Prostate gland (tissue), 2 donors: Measurements from ENCODE around the gene ZNF185. TPM values are rescaled to one million over a fixed set of nuclear protein-coding genes. Genes with fewer than 3 reads are reported as not detected.

Experiments used
- DNase-seq: peaks from one replicate; pipeline ENCODE4 v3.0.0-alpha.2; 2019; ENCODE audit warnings: low spot score
- H3K27ac ChIP-seq, 2 donors: fragments of 200-600 bp; sonication (generic); 2 replicates each; pipeline ENCODE4 v1.5.1; 2017 to 2019
- H3K27me3 ChIP-seq: fragments of 200-600 bp; sonication (generic); replicated peaks from 2 replicates; pipeline ENCODE4 v1.5.1; 2019; ENCODE audit not compliant: insufficient read depth
- H3K36me3 ChIP-seq, 2 donors: fragments of 200-600 bp; sonication (generic); 1 replicate in 1 of 2; 2 replicates in 1 of 2; pipeline versions ENCODE4 v1.5.1 to v1.8.1; 2017 to 2019
- H3K4me1 ChIP-seq: fragments of 200-600 bp; sonication (generic); replicated peaks from 2 replicates; pipeline ENCODE4 v1.5.1; 2019
- H3K4me3 ChIP-seq, 2 donors: fragments of 200-600 bp; sonication (generic); 2 replicates each; pipeline ENCODE4 v1.5.1; 2017 to 2019
- H3K9me3 ChIP-seq: fragments of 200-600 bp; sonication (generic); 2 replicates; pipeline ENCODE4 v1.5.1; 2017
- POLR2A ChIP-seq: fragments of 450-650 bp; IDR thresholded peaks from one replicate; pipeline ENCODE4 v1.6.1; 2016; ENCODE audit warnings: antibody characterized with exemption, mild to moderate bottlenecking
- POLR2AphosphoS5 ChIP-seq: sonication (generic); formaldehyde crosslinking; IDR thresholded peaks from one replicate; pipeline ENCODE4 v1.6.1; 2017; ENCODE audit warnings: antibody characterized with exemption
- WGBS: methylation state at CpG from one replicate; pipeline ENCODE4 v1.1.5; 2018; 5-methylcytosine and 5-hydroxymethylcytosine counted together
- intact Hi-C: fragments of 100-400 bp; cut with DNase I; formaldehyde crosslinking; loops from one replicate; pipeline ENCODE4 v1.14.2; 2022
- total RNA-seq, 2 donors: library from RNA; depleted of rRNA; stranded (reverse); fragments of >200 nt; gene quantifications; one replicate each; pipeline ENCODE4 v1.1.0, GENCODE V29; 2016
- TF ChIP-seq, protein P1 (sequence below), 4 experiments: fragments of 200-600 bp in 2 of 4; fragments of 450-650 bp in 2 of 4; sonication (generic) in 2 of 4; IDR thresholded peaks; 1 replicate in 3 of 4; 2 replicates in 1 of 4; pipeline ENCODE4 v1.5.1; 2016 to 2019; ENCODE audit warnings: antibody characterized with exemption in 4 of 4, mild to moderate bottlenecking in 2 of 4, moderate library complexity in 2 of 4

Gene ZNF185
- total RNA-seq, 2 donors from 2014 or later = 20.3 to 27.1 TPM

- no peak for TF ChIP-seq POLR2A
- no peak for TF ChIP-seq POLR2AphosphoS5
- TF ChIP-seq, protein P1, sequence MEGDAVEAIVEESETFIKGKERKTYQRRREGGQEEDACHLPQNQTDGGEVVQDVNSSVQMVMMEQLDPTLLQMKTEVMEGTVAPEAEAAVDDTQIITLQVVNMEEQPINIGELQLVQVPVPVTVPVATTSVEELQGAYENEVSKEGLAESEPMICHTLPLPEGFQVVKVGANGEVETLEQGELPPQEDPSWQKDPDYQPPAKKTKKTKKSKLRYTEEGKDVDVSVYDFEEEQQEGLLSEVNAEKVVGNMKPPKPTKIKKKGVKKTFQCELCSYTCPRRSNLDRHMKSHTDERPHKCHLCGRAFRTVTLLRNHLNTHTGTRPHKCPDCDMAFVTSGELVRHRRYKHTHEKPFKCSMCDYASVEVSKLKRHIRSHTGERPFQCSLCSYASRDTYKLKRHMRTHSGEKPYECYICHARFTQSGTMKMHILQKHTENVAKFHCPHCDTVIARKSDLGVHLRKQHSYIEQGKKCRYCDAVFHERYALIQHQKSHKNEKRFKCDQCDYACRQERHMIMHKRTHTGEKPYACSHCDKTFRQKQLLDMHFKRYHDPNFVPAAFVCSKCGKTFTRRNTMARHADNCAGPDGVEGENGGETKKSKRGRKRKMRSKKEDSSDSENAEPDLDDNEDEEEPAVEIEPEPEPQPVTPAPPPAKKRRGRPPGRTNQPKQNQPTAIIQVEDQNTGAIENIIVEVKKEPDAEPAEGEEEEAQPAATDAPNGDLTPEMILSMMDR (IDR thresholded peaks at IDR 0.05) = no peak
- 100% methylated on average over 1 of the region's 2 CpGs for WGBS
- Histone ChIP-seq H3K27me3 (no peaks in the 10 kb centered on the region), H3K27ac (no peak overlapping the region), H3K9me3 (no peaks in the 10 kb centered on the region), H3K36me3 (no peaks in the 10 kb centered on the region), H3K4me3 (no peak overlapping the region), H3K4me1 (no peaks in the 10 kb centered on the region)
- intact Hi-C loops = no loop called here
- no peak for DNase-seq
Measured at GRCh38 chrX:152936306-152936705, 38.4 kb downstream of the ZNF185 start.

DNA sequence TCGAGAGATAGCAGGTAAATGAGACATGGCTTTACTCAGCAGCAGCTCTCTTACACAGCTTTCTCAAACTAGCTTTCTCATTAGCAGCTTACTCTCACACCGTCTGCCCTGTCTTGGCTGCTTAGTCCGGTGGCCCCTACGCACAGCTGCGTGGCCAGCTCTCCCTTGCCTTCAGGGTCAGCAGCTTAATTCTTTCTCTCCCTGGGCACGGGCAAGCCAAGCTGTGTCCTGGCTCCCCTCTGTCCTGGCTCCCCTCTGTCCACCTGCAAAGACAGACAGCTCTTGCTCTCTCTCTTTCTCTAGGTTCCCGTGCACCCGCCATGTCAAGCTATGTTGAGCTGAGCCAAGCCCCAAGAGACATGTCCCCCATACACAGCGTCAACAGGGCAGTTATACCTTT, 39.4 kb downstream of the ZNF185 start:
- H3K36me3 ChIP-seq = no peaks in the 10 kb centered on the region
- TF ChIP-seq POLR2A (no peak), POLR2AphosphoS5 (no peak)
- TF ChIP-seq, protein P1 (IDR thresholded peaks at IDR 0.05) = no peak
- no peaks in the 10 kb centered on the region for H3K4me1 ChIP-seq
- no peak overlapping the region for H3K27ac ChIP-seq
- intact Hi-C loops = no loop called here
- no peak for DNase-seq
- WGBS = 91% methylated on average over 7 of the region's 9 CpGs
- no peak overlapping the region for H3K4me3 ChIP-seq
- no peaks in the 10 kb centered on the region for H3K9me3 ChIP-seq
- H3K27me3 ChIP-seq = no peaks in the 10 kb centered on the region

GRCh38 chrX:152941328-152942076, 43.6 kb downstream of the ZNF185 start:
- under 1% methylated on average over 54 of the region's 70 CpGs for WGBS
- intact Hi-C loops = no loop called here
- TF ChIP-seq, protein P1 (IDR thresholded peaks at IDR 0.05) = peak; percentile 39 to 96 (median 89)
- TF ChIP-seq POLR2AphosphoS5 = peak; percentile 92
- peak; percentile 37 for TF ChIP-seq POLR2A

GRCh38 chrX:152942077-152942442, 44.2 kb downstream of the ZNF185 start:
- no peaks in the 10 kb centered on the region for H3K36me3 ChIP-seq
- no peaks in the 10 kb centered on the region for H3K27me3 ChIP-seq
- peak overlapping the region; percentile 40 to 44 for H3K4me3 ChIP-seq
- TF ChIP-seq POLR2AphosphoS5 = no peak
- TF ChIP-seq, protein P1 (IDR thresholded peaks at IDR 0.05) = no peak
- no peak for TF ChIP-seq POLR2A
- intact Hi-C loops = no loop called here
- no peaks in the 10 kb centered on the region for H3K4me1 ChIP-seq
- H3K27ac ChIP-seq = peak overlapping the region; percentile 71 to 76
- DNase-seq = no peak
- 17% methylated on average over 6 of the region's 11 CpGs for WGBS
- no peaks in the 10 kb centered on the region for H3K9me3 ChIP-seq

More at GRCh38 chrX:152941328-152942076, 43.6 kb downstream of the ZNF185 start:
- Histone ChIP-seq H3K27me3 (no peaks in the 10 kb centered on the region), H3K9me3 (no peaks in the 10 kb centered on the region), H3K36me3 (no peaks in the 10 kb centered on the region), H3K27ac (peak overlapping the region; percentile 71 to 76), H3K4me1 (no peaks in the 10 kb centered on the region), H3K4me3 (peak overlapping the region; percentile 40 to 44)
- peak; percentile 83 for DNase-seq

DNA sequence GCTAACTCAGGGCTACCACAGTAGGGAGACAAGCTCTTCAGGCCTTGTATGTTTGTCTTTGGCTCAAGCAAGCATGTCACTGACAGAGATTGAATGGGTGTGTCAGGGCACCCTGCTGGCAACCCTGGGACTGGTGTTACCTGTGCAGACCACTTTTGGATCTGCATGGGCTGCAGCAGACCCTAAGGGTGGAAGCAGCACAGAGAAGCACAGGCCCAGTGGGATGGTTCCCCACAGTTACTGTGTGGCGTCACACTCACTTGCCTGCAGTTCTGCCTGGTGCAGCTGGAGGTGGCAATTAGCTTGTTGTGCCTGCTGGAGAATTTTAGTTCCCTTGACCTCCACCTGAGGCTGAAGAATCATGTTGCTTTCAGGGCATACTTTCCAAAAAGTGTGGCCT, 46.0 kb downstream of the ZNF185 start:
- intact Hi-C loops = no loop called here
- Histone ChIP-seq H3K27me3 (no peaks in the 10 kb centered on the region), H3K27ac (no peak overlapping the region), H3K9me3 (no peaks in the 10 kb centered on the region), H3K4me1 (no peaks in the 10 kb centered on the region), H3K36me3 (no peaks in the 10 kb centered on the region), H3K4me3 (no peak overlapping the region)
- 83% methylated on average over 1 of the region's 1 CpG for WGBS
- DNase-seq = no peak
- no peak for TF ChIP-seq POLR2AphosphoS5
- TF ChIP-seq, protein P1 (IDR thresholded peaks at IDR 0.05) = no peak
